ENCODE measurements around the gene SSMEM1. TPM values are rescaled to one million over a fixed set of nuclear protein-coding genes. Genes with fewer than 3 reads are reported as not detected.

SSMEM1 gene
- total and polyA plus RNA-seq, 9 of the 15 experiments (the other 6 are each of a cell fraction or from before 2014, with no cell fraction given): 0.10 to 0.28 (median 0.18) TPM; not detected in 4

DNA sequence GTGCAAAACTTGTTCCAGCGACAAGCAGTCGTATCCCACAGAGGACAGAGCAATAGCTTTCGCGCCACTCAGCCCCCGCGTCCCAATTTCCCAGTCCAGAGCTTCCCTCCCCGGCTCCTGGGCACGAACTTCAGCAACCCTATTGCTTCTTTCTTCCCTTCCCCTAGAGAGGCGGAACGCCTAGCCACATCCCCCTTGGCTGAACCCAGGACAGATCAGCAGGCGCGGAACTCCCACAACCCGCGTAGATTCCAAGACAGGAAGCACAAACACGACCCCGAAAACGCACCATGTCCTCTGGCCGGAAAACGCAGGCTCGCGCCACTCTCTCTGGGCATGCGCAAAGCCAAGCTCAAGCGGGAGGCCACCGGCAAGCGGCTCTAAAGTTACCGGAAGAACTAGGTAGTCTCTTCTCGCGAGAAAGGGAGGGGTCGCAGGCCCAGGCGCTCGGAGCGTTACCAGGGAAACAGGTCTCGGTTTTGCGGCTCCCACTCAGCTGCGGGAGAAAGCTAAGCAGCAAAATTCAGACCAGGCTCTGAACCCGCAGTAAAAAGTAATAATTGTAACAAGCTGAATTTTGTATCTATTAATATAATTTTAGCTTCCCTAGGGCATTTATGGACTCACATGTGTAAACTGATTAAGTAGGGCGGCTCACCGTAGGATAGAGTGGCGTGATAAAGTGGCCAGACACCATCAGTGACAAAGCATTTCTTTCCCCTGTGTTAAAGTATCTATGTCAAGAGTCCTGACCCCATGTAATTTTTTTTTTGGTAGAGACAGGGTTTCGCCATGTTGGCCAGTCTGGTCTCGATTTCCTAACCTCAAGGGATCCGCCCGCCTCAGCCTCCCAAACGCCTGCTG is 2.3 kb upstream of the SSMEM1 start, which contains the start of gene TMEM209 (continued):
- TF ChIP-seq TFE3 (CRISPR knock-in tag; IDR thresholded peaks at IDR 0.05): no peak
- TF ChIP-seq ZNF174 (CRISPR knock-in tag; IDR thresholded peaks at IDR 0.05): no peak
- TF ChIP-seq NCOA1 (IDR thresholded peaks at IDR 0.05; ENCODE audit: low read depth): peak; percentile 71
- peak; percentile 92 for TF ChIP-seq DPF2 (IDR thresholded peaks at IDR 0.05)
- TF ChIP-seq, protein P1, sequence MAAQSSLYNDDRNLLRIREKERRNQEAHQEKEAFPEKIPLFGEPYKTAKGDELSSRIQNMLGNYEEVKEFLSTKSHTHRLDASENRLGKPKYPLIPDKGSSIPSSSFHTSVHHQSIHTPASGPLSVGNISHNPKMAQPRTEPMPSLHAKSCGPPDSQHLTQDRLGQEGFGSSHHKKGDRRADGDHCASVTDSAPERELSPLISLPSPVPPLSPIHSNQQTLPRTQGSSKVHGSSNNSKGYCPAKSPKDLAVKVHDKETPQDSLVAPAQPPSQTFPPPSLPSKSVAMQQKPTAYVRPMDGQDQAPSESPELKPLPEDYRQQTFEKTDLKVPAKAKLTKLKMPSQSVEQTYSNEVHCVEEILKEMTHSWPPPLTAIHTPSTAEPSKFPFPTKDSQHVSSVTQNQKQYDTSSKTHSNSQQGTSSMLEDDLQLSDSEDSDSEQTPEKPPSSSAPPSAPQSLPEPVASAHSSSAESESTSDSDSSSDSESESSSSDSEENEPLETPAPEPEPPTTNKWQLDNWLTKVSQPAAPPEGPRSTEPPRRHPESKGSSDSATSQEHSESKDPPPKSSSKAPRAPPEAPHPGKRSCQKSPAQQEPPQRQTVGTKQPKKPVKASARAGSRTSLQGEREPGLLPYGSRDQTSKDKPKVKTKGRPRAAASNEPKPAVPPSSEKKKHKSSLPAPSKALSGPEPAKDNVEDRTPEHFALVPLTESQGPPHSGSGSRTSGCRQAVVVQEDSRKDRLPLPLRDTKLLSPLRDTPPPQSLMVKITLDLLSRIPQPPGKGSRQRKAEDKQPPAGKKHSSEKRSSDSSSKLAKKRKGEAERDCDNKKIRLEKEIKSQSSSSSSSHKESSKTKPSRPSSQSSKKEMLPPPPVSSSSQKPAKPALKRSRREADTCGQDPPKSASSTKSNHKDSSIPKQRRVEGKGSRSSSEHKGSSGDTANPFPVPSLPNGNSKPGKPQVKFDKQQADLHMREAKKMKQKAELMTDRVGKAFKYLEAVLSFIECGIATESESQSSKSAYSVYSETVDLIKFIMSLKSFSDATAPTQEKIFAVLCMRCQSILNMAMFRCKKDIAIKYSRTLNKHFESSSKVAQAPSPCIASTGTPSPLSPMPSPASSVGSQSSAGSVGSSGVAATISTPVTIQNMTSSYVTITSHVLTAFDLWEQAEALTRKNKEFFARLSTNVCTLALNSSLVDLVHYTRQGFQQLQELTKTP (IDR thresholded peaks at IDR 0.05; ENCODE audit: low read depth in 1 of 2, partially characterized antibody in 2 of 2): peak; percentile 69 to 82
- TF ChIP-seq JUNB (CRISPR knock-in tag; conservative IDR thresholded peaks at IDR 0.05): no peak
- TF ChIP-seq, protein P2, sequence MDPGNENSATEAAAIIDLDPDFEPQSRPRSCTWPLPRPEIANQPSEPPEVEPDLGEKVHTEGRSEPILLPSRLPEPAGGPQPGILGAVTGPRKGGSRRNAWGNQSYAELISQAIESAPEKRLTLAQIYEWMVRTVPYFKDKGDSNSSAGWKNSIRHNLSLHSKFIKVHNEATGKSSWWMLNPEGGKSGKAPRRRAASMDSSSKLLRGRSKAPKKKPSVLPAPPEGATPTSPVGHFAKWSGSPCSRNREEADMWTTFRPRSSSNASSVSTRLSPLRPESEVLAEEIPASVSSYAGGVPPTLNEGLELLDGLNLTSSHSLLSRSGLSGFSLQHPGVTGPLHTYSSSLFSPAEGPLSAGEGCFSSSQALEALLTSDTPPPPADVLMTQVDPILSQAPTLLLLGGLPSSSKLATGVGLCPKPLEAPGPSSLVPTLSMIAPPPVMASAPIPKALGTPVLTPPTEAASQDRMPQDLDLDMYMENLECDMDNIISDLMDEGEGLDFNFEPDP (CRISPR knock-in tag; IDR thresholded peaks at IDR 0.05): no peak
- no peak for TF ChIP-seq ETS2 (tag; IDR thresholded peaks at IDR 0.05; ENCODE audit: borderline replicate concordance, poor library complexity, severe bottlenecking)
- TF ChIP-seq, protein P3, sequence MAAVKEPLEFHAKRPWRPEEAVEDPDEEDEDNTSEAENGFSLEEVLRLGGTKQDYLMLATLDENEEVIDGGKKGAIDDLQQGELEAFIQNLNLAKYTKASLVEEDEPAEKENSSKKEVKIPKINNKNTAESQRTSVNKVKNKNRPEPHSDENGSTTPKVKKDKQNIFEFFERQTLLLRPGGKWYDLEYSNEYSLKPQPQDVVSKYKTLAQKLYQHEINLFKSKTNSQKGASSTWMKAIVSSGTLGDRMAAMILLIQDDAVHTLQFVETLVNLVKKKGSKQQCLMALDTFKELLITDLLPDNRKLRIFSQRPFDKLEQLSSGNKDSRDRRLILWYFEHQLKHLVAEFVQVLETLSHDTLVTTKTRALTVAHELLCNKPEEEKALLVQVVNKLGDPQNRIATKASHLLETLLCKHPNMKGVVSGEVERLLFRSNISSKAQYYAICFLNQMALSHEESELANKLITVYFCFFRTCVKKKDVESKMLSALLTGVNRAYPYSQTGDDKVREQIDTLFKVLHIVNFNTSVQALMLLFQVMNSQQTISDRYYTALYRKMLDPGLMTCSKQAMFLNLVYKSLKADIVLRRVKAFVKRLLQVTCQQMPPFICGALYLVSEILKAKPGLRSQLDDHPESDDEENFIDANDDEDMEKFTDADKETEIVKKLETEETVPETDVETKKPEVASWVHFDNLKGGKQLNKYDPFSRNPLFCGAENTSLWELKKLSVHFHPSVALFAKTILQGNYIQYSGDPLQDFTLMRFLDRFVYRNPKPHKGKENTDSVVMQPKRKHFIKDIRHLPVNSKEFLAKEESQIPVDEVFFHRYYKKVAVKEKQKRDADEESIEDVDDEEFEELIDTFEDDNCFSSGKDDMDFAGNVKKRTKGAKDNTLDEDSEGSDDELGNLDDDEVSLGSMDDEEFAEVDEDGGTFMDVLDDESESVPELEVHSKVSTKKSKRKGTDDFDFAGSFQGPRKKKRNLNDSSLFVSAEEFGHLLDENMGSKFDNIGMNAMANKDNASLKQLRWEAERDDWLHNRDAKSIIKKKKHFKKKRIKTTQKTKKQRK (IDR thresholded peaks at IDR 0.05; ENCODE audit: borderline replicate concordance, low read depth, low read length): no peak
- TF ChIP-seq FOXK1 (CRISPR knock-in tag; IDR thresholded peaks at IDR 0.05; ENCODE audit: borderline replicate concordance): peak; percentile 91; the same call in 1 of the 2 replicates
- TF ChIP-seq MCM3 (IDR thresholded peaks at IDR 0.05): no peak
- no peak for TF ChIP-seq SMC3 (conservative IDR thresholded peaks at IDR 0.05; ENCODE audit: insufficient read depth, low read depth, low read length)
- peak; percentile 55 for TF ChIP-seq L3MBTL2 (IDR thresholded peaks at IDR 0.05)
- no peak; the same call in 1 of the 2 replicates for TF ChIP-seq TCF3 (CRISPR knock-in tag; IDR thresholded peaks at IDR 0.05)
- peak; percentile 55; the same call in 1 of the 2 replicates for TF ChIP-seq DIDO1 (tag; IDR thresholded peaks at IDR 0.05; ENCODE audit: low read depth)
- no peak; the same call in none of the 2 replicates for TF ChIP-seq SMAD4 (CRISPR knock-in tag; conservative IDR thresholded peaks at IDR 0.05)
